Measurements from ENCODE around the gene KISS1R.

DNA sequence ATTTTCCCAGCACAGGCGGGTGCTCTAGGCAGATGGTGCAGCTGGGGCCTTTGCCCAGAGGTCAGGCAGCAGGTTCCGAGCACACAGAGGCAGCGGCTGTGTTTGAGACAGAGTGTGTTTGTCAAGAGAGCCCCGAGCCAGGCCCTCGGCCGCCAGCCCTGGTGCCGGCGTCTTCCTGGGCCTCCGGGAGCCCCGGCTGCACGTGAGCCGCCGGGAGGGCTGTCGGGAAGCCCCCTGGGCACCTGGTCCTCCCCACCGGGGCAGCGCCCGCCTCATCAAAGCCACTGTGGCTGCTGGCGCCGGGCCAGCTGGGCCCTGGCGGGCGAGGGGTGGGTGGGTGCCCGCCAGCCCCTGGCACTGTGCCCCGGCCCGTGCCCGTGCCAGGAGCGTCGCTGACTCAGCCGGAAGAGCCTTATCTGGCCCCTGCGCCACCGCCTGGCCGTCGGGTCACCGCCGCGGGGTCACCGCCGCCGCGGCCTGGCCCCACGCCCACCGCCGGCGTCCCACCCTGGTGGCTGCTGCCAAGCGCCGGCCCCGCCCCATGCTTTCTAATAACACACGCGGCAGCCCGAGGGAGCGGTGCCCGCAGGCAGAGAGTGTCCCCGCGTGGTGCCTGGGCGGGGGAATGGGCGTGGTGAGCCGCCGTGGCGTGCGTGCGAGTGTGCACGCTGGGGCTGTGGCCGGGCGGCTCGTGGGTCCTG is 23.6 kb downstream of the KISS1R start:
- no peak for TF ChIP-seq POLR2A (IDR thresholded peaks at IDR 0.05)
- TF ChIP-seq, protein P1, sequence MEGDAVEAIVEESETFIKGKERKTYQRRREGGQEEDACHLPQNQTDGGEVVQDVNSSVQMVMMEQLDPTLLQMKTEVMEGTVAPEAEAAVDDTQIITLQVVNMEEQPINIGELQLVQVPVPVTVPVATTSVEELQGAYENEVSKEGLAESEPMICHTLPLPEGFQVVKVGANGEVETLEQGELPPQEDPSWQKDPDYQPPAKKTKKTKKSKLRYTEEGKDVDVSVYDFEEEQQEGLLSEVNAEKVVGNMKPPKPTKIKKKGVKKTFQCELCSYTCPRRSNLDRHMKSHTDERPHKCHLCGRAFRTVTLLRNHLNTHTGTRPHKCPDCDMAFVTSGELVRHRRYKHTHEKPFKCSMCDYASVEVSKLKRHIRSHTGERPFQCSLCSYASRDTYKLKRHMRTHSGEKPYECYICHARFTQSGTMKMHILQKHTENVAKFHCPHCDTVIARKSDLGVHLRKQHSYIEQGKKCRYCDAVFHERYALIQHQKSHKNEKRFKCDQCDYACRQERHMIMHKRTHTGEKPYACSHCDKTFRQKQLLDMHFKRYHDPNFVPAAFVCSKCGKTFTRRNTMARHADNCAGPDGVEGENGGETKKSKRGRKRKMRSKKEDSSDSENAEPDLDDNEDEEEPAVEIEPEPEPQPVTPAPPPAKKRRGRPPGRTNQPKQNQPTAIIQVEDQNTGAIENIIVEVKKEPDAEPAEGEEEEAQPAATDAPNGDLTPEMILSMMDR (IDR thresholded peaks at IDR 0.05): no peak
- peak in 1 of 2 donors; percentile 14 for TF ChIP-seq EP300 (IDR thresholded peaks at IDR 0.05)
